LNCAP (cell line): ENCODE measurements around the gene CYP17A1.

Source experiments
- CTCF ChIP-seq: fragments of 450-650 bp; IDR thresholded peaks from 2 replicates; pipeline ENCODE4 v1.5.1; 2017; ENCODE audit warnings: mild to moderate bottlenecking

Gene CYP17A1

DNA sequence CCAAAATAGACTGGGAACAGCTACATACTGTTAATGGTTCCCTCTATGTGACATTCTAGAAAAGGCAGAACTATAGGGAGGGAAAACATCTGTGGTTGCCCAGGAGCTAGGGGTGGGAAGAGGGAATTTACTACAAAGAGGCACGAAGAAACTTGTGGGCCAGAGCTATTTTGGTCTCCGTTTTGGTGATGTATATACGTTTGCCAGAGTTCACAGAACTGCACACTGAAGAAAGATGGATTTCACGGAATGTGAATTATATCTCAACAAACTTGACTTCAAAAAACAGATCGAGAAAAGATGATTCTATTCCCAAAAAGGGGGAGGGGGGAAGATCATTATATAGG lies 31.7 kb upstream of the CYP17A1 start:
- TF ChIP-seq CTCF, result no peak

GRCh38 chr10:102865620-102866019 lies 28.4 kb upstream of the CYP17A1 start:
- no peak for TF ChIP-seq CTCF

- no peak for TF ChIP-seq CTCF
These were observed 26.4 kb upstream of the CYP17A1 start for GRCh38 chr10:102863660-102864059.

GRCh38 chr10:102859911-102860310 lies 22.7 kb upstream of the CYP17A1 start:
- no peak for TF ChIP-seq CTCF

DNA sequence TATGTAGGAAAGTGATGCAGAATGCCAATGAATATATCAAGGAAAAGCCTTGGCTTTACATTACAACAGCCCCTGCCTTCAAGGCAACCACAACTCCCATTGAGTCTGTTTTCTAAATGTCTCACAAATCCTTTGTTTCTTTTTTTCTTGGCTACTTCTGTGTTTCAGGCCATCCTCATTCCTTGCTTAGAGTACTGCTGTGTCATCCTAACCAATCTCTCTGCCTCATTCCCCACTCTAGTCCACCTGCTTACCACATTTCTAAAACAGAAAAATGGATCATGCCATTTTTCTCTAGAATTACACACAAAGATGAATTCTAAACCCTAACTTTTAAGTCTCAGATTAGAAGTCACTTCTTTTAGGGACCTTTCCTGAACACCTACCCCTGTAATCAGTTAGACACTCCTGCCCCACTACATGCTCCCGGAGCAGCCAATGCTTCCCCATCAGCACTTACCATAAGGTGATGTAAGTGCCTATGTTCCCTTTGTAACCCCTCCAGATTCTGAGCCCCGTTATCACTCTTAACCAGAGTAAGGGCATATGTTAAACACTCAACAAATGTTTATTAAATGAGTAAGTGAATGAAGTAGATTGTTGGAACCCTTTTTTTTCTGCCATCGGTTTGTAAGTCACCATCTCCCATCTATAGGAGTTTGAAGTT lies 19.7 kb upstream of the CYP17A1 start:
- no peak for TF ChIP-seq CTCF

DNA sequence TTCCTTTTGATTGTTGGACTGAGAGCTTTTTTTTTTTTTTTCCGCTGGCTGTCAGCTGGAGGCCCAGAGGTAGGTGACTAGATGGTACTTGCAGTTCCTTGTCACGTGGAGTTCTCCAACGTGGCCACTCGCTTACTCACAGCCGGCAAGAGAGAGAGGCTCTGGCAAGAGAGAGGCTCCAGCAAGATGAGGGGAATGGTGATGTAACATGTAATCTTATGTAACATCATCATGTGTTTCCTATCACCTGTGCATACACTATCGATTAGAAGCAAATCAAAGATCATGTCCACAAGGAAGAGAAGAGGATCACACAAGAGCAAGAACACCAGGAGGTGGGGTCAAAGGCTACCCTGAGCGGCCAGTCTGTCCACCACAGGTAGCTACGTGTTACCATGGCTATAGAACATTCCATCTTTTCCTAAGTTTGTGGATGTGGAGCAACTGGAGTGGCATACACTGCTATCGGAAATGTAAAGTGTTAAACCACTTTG lies 12.9 kb upstream of the CYP17A1 start:
- no peak for TF ChIP-seq CTCF

DNA sequence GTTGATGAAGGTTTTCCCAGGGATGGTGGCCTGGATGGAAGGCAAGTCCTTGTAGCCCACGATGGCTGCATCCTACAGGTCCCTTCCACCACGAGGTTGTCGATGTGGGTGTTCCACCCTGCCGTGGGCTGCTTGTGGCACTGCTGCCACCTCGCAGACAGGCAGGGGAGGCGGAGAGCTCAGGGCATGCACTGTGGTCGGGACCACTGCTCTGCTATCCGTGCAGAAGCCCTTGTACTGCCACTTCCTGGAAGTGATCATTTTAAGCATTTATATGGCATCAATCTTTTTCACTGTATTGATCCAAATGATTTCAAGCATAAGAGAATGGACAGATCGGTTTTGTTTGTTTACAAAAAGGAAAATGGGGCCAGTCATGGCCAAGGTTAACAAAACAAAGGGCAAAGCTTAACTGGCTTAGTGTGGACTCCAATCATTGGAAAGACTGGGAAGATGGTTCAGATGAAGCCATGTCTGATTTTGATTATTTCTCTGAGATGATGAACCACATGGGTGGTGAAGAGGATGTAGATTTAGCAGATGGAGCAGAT lies 8.2 kb upstream of the CYP17A1 start:
- TF ChIP-seq CTCF, result no peak
